GM23338 (cell line): Measurements from ENCODE around the gene SPDL1. TPM values are rescaled to one million over a fixed set of nuclear protein-coding genes. Genes with fewer than 3 reads are reported as not detected.

ENCODE experiments used
- ATAC-seq: fragments of 200-7000 bp; cut with Tn5 transposase; 3 replicates; pipeline ENCODE4 v1.9.1; 2020
- DNase-seq: peaks from one replicate; pipeline ENCODE4 v3.0.0-alpha.2; 2015; ENCODE audit warnings: low spot score
- H2AFZ ChIP-seq: fragments of 200-600 bp; sonication (generic); 2 replicates; pipeline ENCODE4 v1.8.0; 2016; ENCODE audit warnings: antibody characterized with exemption, mild to moderate bottlenecking, moderate library complexity
- H3F3A ChIP-seq: fragments of 200-600 bp; sonication (generic); replicated peaks from 2 replicates; pipeline ENCODE4 v1.8.0; 2017; ENCODE audit warnings: antibody characterized with exemption, mixed run types, low read depth
- H3K27ac ChIP-seq: fragments of 200-600 bp; sonication (generic); 2 replicates; pipeline ENCODE4 v1.6.1; 2016; ENCODE audit warnings: low read depth
- H3K27me3 ChIP-seq: fragments of 200-600 bp; sonication (generic); 2 replicates; pipeline ENCODE4 v1.8.0; 2016; ENCODE audit warnings: mild to moderate bottlenecking, mixed run types, moderate library complexity; ENCODE audit not compliant: insufficient read depth
- H3K36me3 ChIP-seq: fragments of 200-600 bp; sonication (generic); 2 replicates; pipeline ENCODE4 v1.8.0; 2016; ENCODE audit warnings: mild to moderate bottlenecking; ENCODE audit not compliant: insufficient read depth
- H3K4me1 ChIP-seq: fragments of 200-600 bp; sonication (generic); 2 replicates; pipeline ENCODE4 v1.8.0; 2016; ENCODE audit warnings: mild to moderate bottlenecking, moderate library complexity; ENCODE audit not compliant: insufficient read depth
- H3K4me2 ChIP-seq: fragments of 200-600 bp; sonication (generic); 2 replicates; pipeline ENCODE4 v1.7.1; 2017; ENCODE audit warnings: mixed run types
- H3K4me3 ChIP-seq: fragments of 200-600 bp; sonication (generic); 2 replicates; pipeline ENCODE4 v1.6.1; 2016; ENCODE audit warnings: mixed run types
- H3K79me2 ChIP-seq: fragments of 200-600 bp; sonication (generic); replicated peaks from 2 replicates; pipeline ENCODE4 v1.8.0; 2017; ENCODE audit warnings: mild to moderate bottlenecking; ENCODE audit not compliant: insufficient read depth
- H3K9me2 ChIP-seq: fragments of 200-600 bp; sonication (generic); 2 replicates; pipeline ENCODE4 v1.8.0; 2017; ENCODE audit not compliant: insufficient read depth
- H4K20me1 ChIP-seq: fragments of 200-600 bp; sonication (generic); replicated peaks from 2 replicates; pipeline ENCODE4 v1.8.0; 2017; ENCODE audit warnings: mild to moderate bottlenecking; ENCODE audit not compliant: insufficient read depth
- H3K27ac Mint-ChIP-seq: 2 replicates; pipeline ENCODE4 v1.8.0; 2020; ENCODE audit warnings: inconsistent platforms, mild to moderate bottlenecking, moderate library complexity, mixed read lengths
- H3K27me3 Mint-ChIP-seq: 3 replicates; pipeline ENCODE4 v1.8.0; 2022; ENCODE audit warnings: low read depth, mild to moderate bottlenecking, moderate library complexity, mixed read lengths, inconsistent platforms; ENCODE audit not compliant: insufficient read depth, poor library complexity
- H3K36me3 Mint-ChIP-seq: 3 replicates; pipeline ENCODE4 v1.8.0; 2021; ENCODE audit warnings: low read depth, mild to moderate bottlenecking, inconsistent platforms, moderate library complexity, mixed read lengths
- H3K4me1 Mint-ChIP-seq: 3 replicates; pipeline ENCODE4 v1.8.0; 2020; ENCODE audit warnings: mild to moderate bottlenecking, inconsistent platforms, mixed read lengths
- H3K4me3 Mint-ChIP-seq: 3 replicates; pipeline ENCODE4 v1.8.0; 2021; ENCODE audit warnings: moderate library complexity, mild to moderate bottlenecking, inconsistent platforms, mixed read lengths
- H3K9me3 Mint-ChIP-seq: 3 replicates; pipeline ENCODE4 v1.8.0; 2020; ENCODE audit warnings: moderate library complexity, mild to moderate bottlenecking, inconsistent platforms, mixed read lengths
- CREB1 ChIP-seq: fragments of 250-450 bp; sonication (Bioruptor Pico); IDR thresholded peaks from 2 replicates; pipeline ENCODE4 v1.5.0; 2020; ENCODE audit warnings: low read depth, mild to moderate bottlenecking, moderate library complexity
- JUNB ChIP-seq: IDR thresholded peaks from one replicate; pipeline ENCODE4 v1.6.1; 2016; ENCODE audit warnings: antibody characterized with exemption; ENCODE audit not compliant: unreplicated experiment
- POLR2AphosphoS5 ChIP-seq: IDR thresholded peaks from 2 replicates; pipeline ENCODE4 v1.6.1; 2016; ENCODE audit warnings: antibody characterized with exemption, low read depth
- STAT1 ChIP-seq: IDR thresholded peaks from one replicate; pipeline ENCODE4 v1.6.1; 2016; ENCODE audit warnings: antibody characterized with exemption; ENCODE audit not compliant: unreplicated experiment
- ZNF331 ChIP-seq: fragments of 250-450 bp; sonication (Bioruptor Pico); IDR thresholded peaks from 2 replicates; pipeline ENCODE4 v1.5.0; 2020; ENCODE audit warnings: low read depth, mild to moderate bottlenecking, moderate library complexity
- long read RNA-seq: library from polyadenylated mRNA; unstranded; transcript quantifications from one replicate; pipeline ENCODE4 v2.0.0, GENCODE V29; 2020; ENCODE audit not compliant: unreplicated experiment
- polyA plus RNA-seq: library from polyadenylated mRNA; unstranded; fragments of >200 nt; fragmentation: Nextera tagmentation; extraction: Ambion mirVana; gene quantifications from 2 replicates; pipeline ENCODE4 v1.2.1, GENCODE V29; 2016
- total RNA-seq: library from RNA; depleted of rRNA; stranded (reverse); fragments of >200 nt; shearing (Covaris generic); gene quantifications from 2 replicates; pipeline ENCODE4 v1.2.3, GENCODE V29; 2014; rRNA removed
- TF ChIP-seq, protein P1 (sequence below): IDR thresholded peaks from 2 replicates; pipeline ENCODE4 v1.6.1; 2016; ENCODE audit warnings: antibody characterized with exemption

Gene SPDL1, protein sequence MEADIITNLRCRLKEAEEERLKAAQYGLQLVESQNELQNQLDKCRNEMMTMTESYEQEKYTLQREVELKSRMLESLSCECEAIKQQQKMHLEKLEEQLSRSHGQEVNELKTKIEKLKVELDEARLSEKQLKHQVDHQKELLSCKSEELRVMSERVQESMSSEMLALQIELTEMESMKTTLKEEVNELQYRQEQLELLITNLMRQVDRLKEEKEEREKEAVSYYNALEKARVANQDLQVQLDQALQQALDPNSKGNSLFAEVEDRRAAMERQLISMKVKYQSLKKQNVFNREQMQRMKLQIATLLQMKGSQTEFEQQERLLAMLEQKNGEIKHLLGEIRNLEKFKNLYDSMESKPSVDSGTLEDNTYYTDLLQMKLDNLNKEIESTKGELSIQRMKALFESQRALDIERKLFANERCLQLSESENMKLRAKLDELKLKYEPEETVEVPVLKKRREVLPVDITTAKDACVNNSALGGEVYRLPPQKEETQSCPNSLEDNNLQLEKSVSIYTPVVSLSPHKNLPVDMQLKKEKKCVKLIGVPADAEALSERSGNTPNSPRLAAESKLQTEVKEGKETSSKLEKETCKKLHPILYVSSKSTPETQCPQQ
- total RNA-seq (33.5 and 79.6 TPM in 2 replicates), polyA plus RNA-seq (62.6 and 76.9 TPM in 2 replicates)
- long read RNA-seq, transcript SPDL1-201 (12 exons, 2,668 nt), result major isoform, 17 of 38 reads
- long read RNA-seq, partial matches to known transcripts, result 11 of 38 reads
- long read RNA-seq, other reads (novel, unspliced or antisense), result 10 of 38 reads

DNA sequence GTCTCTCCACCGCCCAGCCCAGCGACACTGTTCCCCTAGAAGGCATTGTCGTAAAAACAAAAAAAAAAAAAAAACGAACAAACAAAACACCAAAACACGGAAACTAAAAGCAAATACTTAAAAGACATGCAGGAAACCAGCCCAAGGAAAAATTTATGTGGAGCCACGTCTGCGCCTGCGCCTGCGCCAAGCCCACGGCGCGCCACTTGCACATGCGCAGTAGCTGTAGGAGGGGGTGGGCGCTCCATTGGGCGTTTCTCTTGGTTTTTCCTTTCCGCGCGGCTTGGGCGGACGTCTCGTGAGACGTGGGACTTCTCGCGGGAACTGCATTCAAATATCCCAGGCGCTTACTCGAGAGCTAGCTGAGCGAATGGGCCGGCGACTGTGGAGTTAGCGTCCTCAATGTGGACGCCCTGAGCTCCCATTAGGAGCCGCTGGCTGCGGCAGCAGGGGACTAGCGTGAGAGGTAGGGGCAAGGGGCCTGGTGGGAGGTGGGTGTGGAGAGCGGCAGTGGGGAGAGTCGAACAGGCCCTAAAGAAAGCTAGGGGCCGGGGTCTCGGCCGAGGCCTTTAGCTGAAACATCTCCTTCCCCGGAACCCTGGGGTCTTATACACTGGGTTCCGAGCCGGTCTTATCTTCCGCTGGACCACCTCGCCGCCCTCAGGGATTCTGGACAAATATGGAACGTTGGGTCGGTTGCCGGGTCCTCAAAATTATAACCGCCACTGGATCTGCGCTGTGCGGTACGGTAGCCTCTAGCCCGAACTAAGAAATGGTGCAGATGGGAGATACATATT, at the start of gene SPDL1:
Gene SPDL1, plus strand, starts transcription at position 350 of the 797 bp plus-strand sequence. CDS start 4,644 bp downstream, outside the sequence.
- H3F3A ChIP-seq, result no peaks in the 10 kb centered on the region

GRCh38 chr5:169534311-169534880, 49.2 kb upstream of the SPDL1 start:
- H3K27me3 ChIP-seq, result no peaks in the 10 kb centered on the region
- TF ChIP-seq JUNB (no peak), ZNF331 (no peak), STAT1 (no peak), CREB1 (CRISPR knock-in tag) (no peak)
- H3K4me3 Mint-ChIP-seq, result no peak overlapping the region
- H4K20me1 ChIP-seq, result no peaks in the 10 kb centered on the region
- no peak overlapping the region for H3K27ac Mint-ChIP-seq
- H3K79me2 ChIP-seq, result no peaks in the 10 kb centered on the region
- H3K9me2 ChIP-seq, result no peaks in the 10 kb centered on the region
- no peak overlapping the region for H3K27ac ChIP-seq
- DNase-seq (no peak), ATAC-seq (no peak)
- no peaks in the 10 kb centered on the region for H3K4me1 Mint-ChIP-seq
- H3K27me3 Mint-ChIP-seq, result peaks cover 1% of the 10 kb centered on the region
- no peaks in the 10 kb centered on the region for H3K36me3 ChIP-seq
- no peak overlapping the region for H2AFZ ChIP-seq
- no peaks in the 10 kb centered on the region for H3K9me3 Mint-ChIP-seq
- H3K4me3 ChIP-seq, result no peak overlapping the region
- H3K4me1 ChIP-seq, result peaks cover 2% of the 10 kb centered on the region; the same call in 1 of the 2 replicates
- no peaks in the 10 kb centered on the region for H3F3A ChIP-seq
- H3K4me2 ChIP-seq, result no peak overlapping the region
- no peaks in the 10 kb centered on the region for H3K36me3 Mint-ChIP-seq

More for the DNA sequence above, at the start of gene SPDL1:
- H3K27ac ChIP-seq, result peak within 1 kb of the TSS; percentile 52; the same call in 1 of the 2 replicates
- H3K4me3 ChIP-seq, result peak within 1 kb of the TSS; percentile 96
- peak within 1 kb of the TSS; percentile 92 for H3K4me3 Mint-ChIP-seq
- peaks cover 6% of the 10 kb centered on the region; the same call in 2 of the 3 replicates for H3K36me3 Mint-ChIP-seq
- peak; percentile 99 for TF ChIP-seq POLR2AphosphoS5
- TF ChIP-seq, protein P1, sequence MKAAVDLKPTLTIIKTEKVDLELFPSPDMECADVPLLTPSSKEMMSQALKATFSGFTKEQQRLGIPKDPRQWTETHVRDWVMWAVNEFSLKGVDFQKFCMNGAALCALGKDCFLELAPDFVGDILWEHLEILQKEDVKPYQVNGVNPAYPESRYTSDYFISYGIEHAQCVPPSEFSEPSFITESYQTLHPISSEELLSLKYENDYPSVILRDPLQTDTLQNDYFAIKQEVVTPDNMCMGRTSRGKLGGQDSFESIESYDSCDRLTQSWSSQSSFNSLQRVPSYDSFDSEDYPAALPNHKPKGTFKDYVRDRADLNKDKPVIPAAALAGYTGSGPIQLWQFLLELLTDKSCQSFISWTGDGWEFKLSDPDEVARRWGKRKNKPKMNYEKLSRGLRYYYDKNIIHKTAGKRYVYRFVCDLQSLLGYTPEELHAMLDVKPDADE, result no peak
- H3K4me2 ChIP-seq, result peak within 1 kb of the TSS; percentile 96
- DNase-seq (peak; percentile 97), ATAC-seq (peak; percentile 89)
- H3K36me3 ChIP-seq, result peaks cover 6% of the 10 kb centered on the region
- H3K27me3 Mint-ChIP-seq, result peaks cover 8% of the 10 kb centered on the region
- no peaks in the 10 kb centered on the region for H3K9me2 ChIP-seq
- H2AFZ ChIP-seq, result peak within 1 kb of the TSS; percentile 45; the same call in 1 of the 2 replicates
- peak within 1 kb of the TSS; percentile 99 for H3K27ac Mint-ChIP-seq
- H3K4me1 Mint-ChIP-seq, result peaks cover 14% of the 10 kb centered on the region
- no peaks in the 10 kb centered on the region for H3K9me3 Mint-ChIP-seq
- H3K4me1 ChIP-seq, result no peaks in the 10 kb centered on the region
- peaks cover 48% of the 10 kb centered on the region for H3K79me2 ChIP-seq
- no peaks in the 10 kb centered on the region for H3K27me3 ChIP-seq
- no peaks in the 10 kb centered on the region for H4K20me1 ChIP-seq
